AG09319 (cell line): ENCODE data around the gene STARD4.

Source experiments
- DNase-seq: peaks from one replicate; pipeline ENCODE4 v3.0.0-alpha.2; 2010; ENCODE audit warnings: low read depth; ENCODE audit errors: extremely low read depth
- CTCF ChIP-seq: IDR thresholded peaks from 2 replicates; pipeline ENCODE4 v1.5.1; 2011; ENCODE audit warnings: low read depth, mild to moderate bottlenecking, inconsistent platforms, low read length, moderate library complexity

The STARD4 gene

GRCh38 chr5:111552896-111553295, 40.6 kb upstream of the STARD4 start:
- no peak for DNase-seq
- no peak for TF ChIP-seq CTCF

GRCh38 chr5:111552492-111552891, 40.2 kb upstream of the STARD4 start:
- no peak for DNase-seq
- no peak for TF ChIP-seq CTCF

- no peak for DNase-seq
- TF ChIP-seq CTCF = no peak
Observed at GRCh38 chr5:111551569-111552275, 39.4 kb upstream of the STARD4 start.

GRCh38 chr5:111551161-111551560, 38.8 kb upstream of the STARD4 start:
- no peak for TF ChIP-seq CTCF
- no peak for DNase-seq

- peak; percentile 50 for TF ChIP-seq CTCF
- DNase-seq = peak; percentile 94
Observed at GRCh38 chr5:111550282-111551020, 38.1 kb upstream of the STARD4 start.

GRCh38 chr5:111548992-111549649, 36.8 kb upstream of the STARD4 start:
- no peak for DNase-seq
- TF ChIP-seq CTCF = no peak
